Transverse colon (tissue), 3 donors: ENCODE results near the gene MAGI2.

Source experiments
- CTCF ChIP-seq, 5 experiments: fragments of 200-600 bp in 3 of 5; fragments of 450-650 bp in 2 of 5; sonication (generic) in 3 of 5; IDR thresholded peaks; 1 replicate in 2 of 5; 2 replicates in 3 of 5; pipeline ENCODE4 v1.5.1; 2016 to 2017; ENCODE audit warnings: antibody characterized with exemption in 5 of 5, inconsistent platforms in 3 of 5, mild to moderate bottlenecking in 2 of 5, moderate library complexity in 1 of 5
- POLR2A ChIP-seq: fragments of 450-650 bp; IDR thresholded peaks from one replicate; pipeline ENCODE4 v1.6.1; 2016; ENCODE audit warnings: antibody characterized with exemption, mild to moderate bottlenecking, moderate library complexity

DNA sequence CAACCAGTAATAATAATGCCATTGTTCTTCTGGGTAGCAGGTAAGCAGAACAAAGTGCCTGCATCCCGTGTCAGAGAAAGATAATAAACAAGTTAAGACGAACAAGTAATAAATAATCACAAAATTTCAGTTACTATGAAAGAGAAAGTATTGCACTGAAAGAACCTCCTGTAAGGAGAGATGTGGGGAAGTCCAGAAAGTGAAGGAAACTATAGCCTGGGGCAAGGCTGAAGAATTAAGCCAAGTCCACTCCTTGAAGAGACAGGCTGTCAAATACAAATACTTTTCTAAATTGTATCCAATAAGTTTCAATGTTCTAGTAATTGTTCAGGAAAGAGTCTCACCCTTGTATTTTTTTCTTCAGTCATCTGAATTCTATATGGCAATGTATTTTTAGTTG is 611.4 kb downstream of the MAGI2 start:
- TF ChIP-seq CTCF (IDR thresholded peaks at IDR 0.05), result no peak
- TF ChIP-seq POLR2A, result no peak
